B cell (primary cell): ENCODE data around the gene MYO5C. TPM values are rescaled to one million over a fixed set of nuclear protein-coding genes. Genes with fewer than 3 reads are reported as not detected.

Source experiments
- ATAC-seq: fragments of 200-7000 bp; cut with Tn5 transposase; one replicate; pipeline ENCODE4 v1.10.0; 2021; ENCODE audit warnings: low read depth, mild to moderate bottlenecking, moderate number of reproducible peaks, moderate library complexity
- CTCF ChIA-PET: fragments of 350-600 bp; sonication (Branson Sonifier 250); formaldehyde crosslinking; loops from one replicate; lab custom pipeline; 2021; ENCODE audit warnings: antibody characterized with exemption, inconsistent platforms; lab: Charles Lee
- POLR2A ChIA-PET: fragments of 350-600 bp; sonication (Branson Sonifier 250); formaldehyde crosslinking; loops from one replicate; lab custom pipeline; 2021; ENCODE audit warnings: antibody characterized with exemption; lab: Charles Lee
- DNase-seq: peaks from one replicate; pipeline ENCODE4 v3.0.0; 2013
- H2AFZ ChIP-seq: 2 replicates; pipeline ENCODE4 v1.6.1; 2012; ENCODE audit warnings: mild to moderate bottlenecking, low read depth, low read length; ENCODE audit not compliant: insufficient read depth, poor library complexity, severe bottlenecking
- H3K27ac ChIP-seq, 2 donors: 1 replicate in 1 of 2; 2 replicates in 1 of 2; pipeline ENCODE4 v1.5.1; 2012 to 2013; ENCODE audit warnings: low read length in 2 of 2, mild to moderate bottlenecking in 2 of 2, moderate library complexity in 1 of 2
- H3K27me3 ChIP-seq, 4 experiments: fragments of 200-600 bp in 1 of 4; sonication (generic) in 1 of 4; replicated peaks in 1 of 4; 1 replicate in 2 of 4; 2 replicates in 2 of 4; pipeline versions ENCODE4 v1.6.1 to v1.7.0; 2013 to 2016; ENCODE audit warnings: low read length in 3 of 4, mild to moderate bottlenecking in 2 of 4, mixed read lengths in 1 of 4, moderate library complexity in 1 of 4; ENCODE audit not compliant: insufficient read depth in 4 of 4, control insufficient read depth in 3 of 4; ENCODE audit errors: control extremely low read depth in 1 of 4
- H3K36me3 ChIP-seq, 2 experiments: replicated peaks in 1 of 2; 1 replicate in 1 of 2; 2 replicates in 1 of 2; pipeline versions ENCODE4 v1.6.1 to v1.7.1; 2013; ENCODE audit warnings: low read length in 1 of 2; ENCODE audit not compliant: insufficient read depth in 2 of 2, control insufficient read depth in 1 of 2; ENCODE audit errors: control extremely low read depth in 1 of 2, extremely low read depth in 1 of 2
- H3K4me1 ChIP-seq, 2 donors: fragments of 200-600 bp in 1 of 2; sonication (generic) in 1 of 2; 1 replicate in 1 of 2; 2 replicates in 1 of 2; pipeline versions ENCODE4 v1.5.1 to v1.6.1; 2013 to 2017; ENCODE audit warnings: low read length in 2 of 2; ENCODE audit not compliant: control insufficient read depth in 2 of 2, insufficient read depth in 2 of 2
- H3K4me2 ChIP-seq: replicated peaks from 2 replicates; pipeline ENCODE3; 2012; ENCODE audit warnings: mild to moderate bottlenecking, low read depth, low read length; ENCODE audit not compliant: poor library complexity, severe bottlenecking
- H3K4me3 ChIP-seq, 5 experiments: fragments of 200-600 bp in 1 of 5; sonication (generic) in 1 of 5; 1 replicate in 3 of 5; 2 replicates in 2 of 5; pipeline versions ENCODE4 v1.5.1 to v1.7.0; 2011 to 2016; ENCODE audit warnings: low read length in 4 of 5, mild to moderate bottlenecking in 4 of 5, low read depth in 2 of 5, control low read depth in 1 of 5, moderate library complexity in 1 of 5; ENCODE audit not compliant: insufficient read depth in 1 of 5; ENCODE audit errors: control extremely low read depth in 1 of 5, extremely low read depth in 1 of 5
- H3K79me2 ChIP-seq: fragments of 200-600 bp; sonication (generic); one replicate; pipeline ENCODE4 v1.6.0; 2016; ENCODE audit warnings: low read length; ENCODE audit not compliant: control insufficient read depth, insufficient read depth
- H3K9ac ChIP-seq: fragments of 200-600 bp; sonication (generic); 2 replicates; pipeline ENCODE4 v1.6.1; 2017; ENCODE audit warnings: mild to moderate bottlenecking, low read length, moderate library complexity
- H3K9me3 ChIP-seq, 3 donors: one replicate each; pipeline versions ENCODE4 v1.6.1 to v1.7.1; 2013; ENCODE audit warnings: low read length in 2 of 3; ENCODE audit not compliant: control insufficient read depth in 2 of 3, insufficient read depth in 1 of 3; ENCODE audit errors: control extremely low read depth in 1 of 3
- H4K20me1 ChIP-seq: 2 replicates; pipeline ENCODE4 v1.6.0; 2012; ENCODE audit warnings: mild to moderate bottlenecking, low read length; ENCODE audit not compliant: insufficient read depth, control insufficient read depth, poor library complexity, severe bottlenecking
- H3K27ac Mint-ChIP-seq: one replicate; pipeline ENCODE4 v1.8.0; 2021; ENCODE audit warnings: mixed read lengths
- H3K27me3 Mint-ChIP-seq: one replicate; pipeline ENCODE4 v1.8.0; 2021; ENCODE audit warnings: mixed read lengths
- H3K4me1 Mint-ChIP-seq: one replicate; pipeline ENCODE4 v1.8.0; 2021; ENCODE audit warnings: mixed read lengths
- H3K4me3 Mint-ChIP-seq: one replicate; pipeline ENCODE4 v1.8.0; 2021; ENCODE audit warnings: mixed read lengths
- H3K9me3 Mint-ChIP-seq: one replicate; pipeline ENCODE4 v1.8.0; 2022; ENCODE audit warnings: mixed read lengths; ENCODE audit not compliant: insufficient read depth
- EZH2 ChIP-seq: IDR thresholded peaks from 2 replicates; pipeline ENCODE4 v1.6.1; 2012; ENCODE audit warnings: borderline replicate concordance, low read depth, mild to moderate bottlenecking, moderate library complexity, low read length; ENCODE audit not compliant: insufficient read depth, poor library complexity, severe bottlenecking
- WGBS: methylation state at CpG from one replicate; pipeline ENCODE4 v1.1.5; 2013; ENCODE audit warnings: missing lambda C conversion rate; ENCODE audit not compliant: insufficient coverage; 5-methylcytosine and 5-hydroxymethylcytosine counted together
- intact Hi-C: fragments of 100-400 bp; cut with micrococcal nuclease; formaldehyde crosslinking; loops from one replicate; pipeline ENCODE4 v1.10.0; 2022
- polyA plus RNA-seq: library from polyadenylated mRNA; depleted of rRNA; stranded (reverse); fragments of >200 nt; gene quantifications from 2 replicates; pipeline ENCODE4 v1.2.3, GENCODE V29; 2012
- total RNA-seq, 2 donors: library from RNA; stranded (reverse); fragments of 120-200 nt in 1 of 2; gene quantifications; 1 replicate in 1 of 2; 2 replicates in 1 of 2; pipeline versions ENCODE4 v1.2.3 to v1.2.4, GENCODE V29; 2013 to 2022
- TF ChIP-seq, protein P1 (sequence below): fragments of 200-600 bp; IDR thresholded peaks from one replicate; pipeline ENCODE4 v1.8.0; 2022; ENCODE audit warnings: antibody characterized with exemption, mild to moderate bottlenecking

The MYO5C gene
- total and polyA plus RNA-seq, 2 donors (not counting 1 experiment from before 2014, with no cell fraction given) = 0.54 to 4.5 TPM

DNA sequence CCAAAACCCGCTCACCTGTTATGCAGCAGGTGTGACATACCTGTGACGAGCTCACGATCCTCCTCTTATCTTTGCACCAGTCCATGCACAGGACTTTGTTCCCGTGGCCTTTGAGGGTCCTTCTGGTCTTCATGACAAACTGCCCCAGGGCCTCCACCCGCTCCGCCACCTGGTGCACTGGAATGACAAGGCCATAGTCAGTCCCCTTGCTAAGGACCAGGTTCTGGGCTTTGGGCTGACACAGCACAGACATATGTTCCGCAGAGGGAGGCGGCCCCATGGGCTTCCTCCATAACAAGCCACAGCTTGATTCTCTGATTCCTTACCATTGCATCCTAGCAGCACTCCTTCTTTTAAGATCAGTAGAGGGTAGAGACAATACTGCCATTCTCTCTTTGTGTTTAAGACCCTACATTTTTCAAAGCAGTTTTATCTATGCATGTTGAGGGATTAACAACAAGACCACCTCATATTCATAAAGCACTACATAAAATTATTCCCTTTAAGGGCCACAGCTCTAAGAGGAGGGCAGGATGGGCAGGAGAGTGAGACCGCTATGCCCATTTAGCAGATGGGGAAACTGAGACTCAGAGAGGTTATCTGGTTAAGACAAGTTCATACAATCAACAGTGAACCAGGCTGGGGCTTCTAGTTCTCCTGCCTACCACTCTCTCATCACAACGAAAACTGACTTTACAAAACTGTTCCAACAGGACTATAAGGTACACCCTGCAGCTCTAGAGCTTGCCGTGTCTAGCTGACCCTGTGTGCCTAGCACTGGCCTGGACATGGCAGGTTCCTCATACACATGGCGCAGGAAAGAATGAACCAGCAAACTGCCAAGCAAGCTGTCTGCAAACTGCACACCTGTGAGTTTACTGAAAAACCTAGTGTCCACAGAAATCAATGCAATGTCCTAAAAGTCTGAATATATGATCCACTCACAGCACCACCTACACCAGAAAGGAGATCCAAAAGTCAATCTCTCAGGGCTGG is 141.4 kb downstream of the MYO5C start:
- Mint-ChIP-seq H3K4me3 (no peak overlapping the region), H3K27me3 (no peaks in the 10 kb centered on the region), H3K9me3 (no peaks in the 10 kb centered on the region), H3K27ac (peak overlapping the region; percentile 37), H3K4me1 (peaks cover 22% of the 10 kb centered on the region)
- no peak for ATAC-seq
- Histone ChIP-seq H3K27ac (no peak overlapping the region), H3K36me3 (peaks cover 0 to 62% of the 10 kb centered on the region in 2 experiments), H2AFZ (no peak overlapping the region), H3K4me2 (no peak overlapping the region), H4K20me1 (peaks cover 41% of the 10 kb centered on the region), H3K4me1 (peaks cover 0 to 11% of the 10 kb centered on the region in 2 donors), H3K27me3 (no peaks in the 10 kb centered on the region), H3K9me3 (no peaks in the 10 kb centered on the region), H3K4me3 (no peak overlapping the region), H3K9ac (no peak overlapping the region), H3K79me2 (peaks cover 32% of the 10 kb centered on the region)
- WGBS = 100% methylated on average over 11 of the region's 12 CpGs
- POLR2A ChIA-PET = no interaction called here
- intact Hi-C loops = no loop called here
- no peak for DNase-seq
- no peak for TF ChIP-seq EZH2
- TF ChIP-seq, protein P1, sequence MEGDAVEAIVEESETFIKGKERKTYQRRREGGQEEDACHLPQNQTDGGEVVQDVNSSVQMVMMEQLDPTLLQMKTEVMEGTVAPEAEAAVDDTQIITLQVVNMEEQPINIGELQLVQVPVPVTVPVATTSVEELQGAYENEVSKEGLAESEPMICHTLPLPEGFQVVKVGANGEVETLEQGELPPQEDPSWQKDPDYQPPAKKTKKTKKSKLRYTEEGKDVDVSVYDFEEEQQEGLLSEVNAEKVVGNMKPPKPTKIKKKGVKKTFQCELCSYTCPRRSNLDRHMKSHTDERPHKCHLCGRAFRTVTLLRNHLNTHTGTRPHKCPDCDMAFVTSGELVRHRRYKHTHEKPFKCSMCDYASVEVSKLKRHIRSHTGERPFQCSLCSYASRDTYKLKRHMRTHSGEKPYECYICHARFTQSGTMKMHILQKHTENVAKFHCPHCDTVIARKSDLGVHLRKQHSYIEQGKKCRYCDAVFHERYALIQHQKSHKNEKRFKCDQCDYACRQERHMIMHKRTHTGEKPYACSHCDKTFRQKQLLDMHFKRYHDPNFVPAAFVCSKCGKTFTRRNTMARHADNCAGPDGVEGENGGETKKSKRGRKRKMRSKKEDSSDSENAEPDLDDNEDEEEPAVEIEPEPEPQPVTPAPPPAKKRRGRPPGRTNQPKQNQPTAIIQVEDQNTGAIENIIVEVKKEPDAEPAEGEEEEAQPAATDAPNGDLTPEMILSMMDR = no peak
- CTCF ChIA-PET = interaction anchor here (0.7 to 1.6 kb wide), 6 partner anchors 8 to 74 kb away, joined by 3 to 5 read pairs (median 4); no protein-coding TSS in a partner anchor

DNA sequence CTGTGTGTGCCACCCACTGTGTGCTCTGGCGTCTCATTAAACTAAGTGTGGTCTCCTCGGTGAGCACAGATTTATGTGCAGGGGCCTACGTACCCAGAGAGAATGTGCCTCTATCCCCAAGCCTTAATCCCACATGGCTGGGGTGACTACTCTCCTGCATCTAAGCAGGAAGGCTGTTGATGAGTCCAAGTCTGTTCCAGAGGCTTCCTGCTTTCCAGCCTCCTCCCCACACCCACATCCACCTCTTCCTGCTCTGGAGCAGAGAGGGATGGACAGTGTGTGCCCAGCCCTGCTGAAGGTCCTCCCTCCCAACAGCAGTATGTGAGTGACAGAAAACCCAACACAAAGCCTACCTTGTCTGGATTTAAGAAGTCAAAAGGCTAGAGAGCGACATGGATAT is 144.3 kb downstream of the MYO5C start:
- peaks cover 0 to 11% of the 10 kb centered on the region in 2 donors for H3K4me1 ChIP-seq
- Mint-ChIP-seq H3K4me1 (peaks cover 22% of the 10 kb centered on the region), H3K9me3 (no peaks in the 10 kb centered on the region), H3K27me3 (no peaks in the 10 kb centered on the region), H3K27ac (no peak overlapping the region), H3K4me3 (no peak overlapping the region)
- CTCF ChIA-PET = no interaction called here
- 70% methylated on average over 3 of the region's 4 CpGs for WGBS
- H3K36me3 ChIP-seq = peaks cover 0 to 81% of the 10 kb centered on the region in 2 experiments
- peaks cover 25% of the 10 kb centered on the region for H4K20me1 ChIP-seq
- H3K9me3 ChIP-seq = no peaks in the 10 kb centered on the region
- intact Hi-C loops = no loop called here
- TF ChIP-seq, protein P1 = no peak
- TF ChIP-seq EZH2 = no peak
- H3K27ac ChIP-seq = no peak overlapping the region
- H3K79me2 ChIP-seq = peaks cover 10% of the 10 kb centered on the region
- ATAC-seq (no peak), DNase-seq (no peak)
- no peak overlapping the region for H2AFZ ChIP-seq
- H3K9ac ChIP-seq = no peak overlapping the region
- POLR2A ChIA-PET = no interaction called here
- no peak overlapping the region for H3K4me2 ChIP-seq
- H3K27me3 ChIP-seq = no peaks in the 10 kb centered on the region
- H3K4me3 ChIP-seq = no peak overlapping the region
